Measurements from ENCODE around the gene NDUFB2.
"Not testable (repeated sequence)": the region's sequence is repeated elsewhere in the genome, so short reads cannot be mapped to it uniquely, and the experiment has no call there.

Gene NDUFB2

DNA sequence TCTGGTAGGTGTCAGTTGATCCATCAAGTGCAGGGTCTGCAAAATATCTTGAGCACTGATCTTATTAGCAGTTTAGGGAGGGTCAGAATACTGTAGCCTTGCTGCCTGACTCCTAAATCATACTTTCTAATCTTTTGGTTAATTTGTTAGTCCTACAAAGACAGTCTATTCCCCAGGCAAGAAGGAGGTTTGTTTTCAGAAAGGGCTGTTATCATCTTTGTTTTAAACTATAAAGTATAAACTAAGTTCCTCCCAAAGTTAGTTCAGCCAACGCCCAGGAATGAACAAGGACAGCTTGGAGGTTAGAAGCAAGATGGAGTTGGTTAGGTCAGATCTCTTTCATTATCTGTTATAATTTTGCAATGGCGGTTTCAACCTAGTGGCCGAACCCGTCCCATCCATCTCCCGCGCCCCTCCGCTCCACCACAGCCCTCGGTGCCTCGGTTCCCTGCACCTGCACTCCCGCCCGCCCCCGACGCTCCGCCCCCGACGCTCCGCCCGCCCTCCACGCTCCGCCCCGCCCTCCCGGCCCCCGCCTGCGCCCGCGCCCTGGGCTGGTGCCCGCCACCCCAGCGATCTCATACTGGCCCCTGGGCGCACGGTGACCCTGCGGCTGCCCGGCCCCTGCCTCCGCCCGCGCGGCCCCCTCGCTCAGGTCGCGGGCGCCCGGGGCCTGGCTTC, 24.0 kb upstream of the NDUFB2 start, which contains the start of gene ADCK2:
TSS of gene ADCK2 (plus strand) at position 564 of the 681 bp plus-strand sequence. CDS start 386 bp downstream, outside the sequence.
- DNase-seq = peak; percentile 26

DNA sequence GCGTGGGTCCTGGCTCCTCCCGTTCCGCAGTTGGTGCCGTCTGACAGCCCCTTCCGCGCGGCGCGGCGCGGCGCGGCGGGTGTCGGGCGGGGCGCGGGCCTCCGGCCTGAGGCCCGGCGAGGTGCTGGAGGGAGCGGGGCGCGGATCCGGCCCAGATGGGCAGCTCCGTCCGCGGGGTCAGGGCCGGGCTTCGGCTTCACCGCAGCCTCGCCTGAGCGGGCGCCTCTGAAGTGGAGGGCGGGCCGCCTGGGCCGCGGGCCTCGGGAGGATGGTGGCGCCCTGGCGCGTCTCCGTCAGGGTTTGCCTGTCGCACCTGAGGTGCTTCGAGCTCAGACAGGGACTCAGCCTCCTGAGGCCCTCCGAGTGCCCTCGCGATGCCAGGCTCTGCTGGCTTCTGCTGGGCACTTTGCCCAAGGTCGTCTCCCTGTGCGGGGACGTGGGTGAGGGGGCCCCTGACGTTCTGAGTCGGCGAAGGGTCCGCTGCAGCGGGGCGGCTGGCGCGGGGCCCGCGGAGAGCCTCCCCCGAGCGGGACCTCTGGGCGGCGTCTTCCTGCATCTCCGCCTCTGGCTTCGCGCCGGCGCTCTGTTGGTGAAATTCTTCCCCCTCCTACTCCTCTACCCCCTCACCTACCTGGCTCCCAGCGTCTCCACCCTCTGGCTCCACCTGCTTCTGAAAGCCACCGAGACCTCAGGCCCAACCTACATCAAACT, 23.3 kb upstream of the NDUFB2 start:
- no peak for DNase-seq

DNA sequence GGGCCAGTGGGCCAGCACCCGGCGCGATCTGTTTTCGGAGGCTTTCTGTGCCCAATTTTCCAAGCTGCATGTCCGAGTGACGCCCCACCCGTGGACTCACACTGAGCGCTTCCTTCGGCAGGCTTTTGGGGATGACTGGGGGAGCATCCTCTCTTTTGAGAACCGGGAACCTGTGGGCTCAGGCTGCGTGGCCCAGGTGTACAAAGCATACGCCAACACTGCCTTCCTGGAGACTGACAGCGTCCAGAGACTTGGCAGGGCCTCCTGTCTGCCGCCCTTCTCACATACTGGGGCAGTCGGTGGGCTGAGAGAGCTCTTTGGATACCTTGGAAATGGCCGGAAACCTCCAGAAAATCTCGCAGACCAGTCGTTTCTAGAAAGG, 22.7 kb upstream of the NDUFB2 start:
- no peak for DNase-seq

GRCh38 chr7:140674356-140674800, 22.1 kb upstream of the NDUFB2 start:
- DNase-seq = no peak

DNA sequence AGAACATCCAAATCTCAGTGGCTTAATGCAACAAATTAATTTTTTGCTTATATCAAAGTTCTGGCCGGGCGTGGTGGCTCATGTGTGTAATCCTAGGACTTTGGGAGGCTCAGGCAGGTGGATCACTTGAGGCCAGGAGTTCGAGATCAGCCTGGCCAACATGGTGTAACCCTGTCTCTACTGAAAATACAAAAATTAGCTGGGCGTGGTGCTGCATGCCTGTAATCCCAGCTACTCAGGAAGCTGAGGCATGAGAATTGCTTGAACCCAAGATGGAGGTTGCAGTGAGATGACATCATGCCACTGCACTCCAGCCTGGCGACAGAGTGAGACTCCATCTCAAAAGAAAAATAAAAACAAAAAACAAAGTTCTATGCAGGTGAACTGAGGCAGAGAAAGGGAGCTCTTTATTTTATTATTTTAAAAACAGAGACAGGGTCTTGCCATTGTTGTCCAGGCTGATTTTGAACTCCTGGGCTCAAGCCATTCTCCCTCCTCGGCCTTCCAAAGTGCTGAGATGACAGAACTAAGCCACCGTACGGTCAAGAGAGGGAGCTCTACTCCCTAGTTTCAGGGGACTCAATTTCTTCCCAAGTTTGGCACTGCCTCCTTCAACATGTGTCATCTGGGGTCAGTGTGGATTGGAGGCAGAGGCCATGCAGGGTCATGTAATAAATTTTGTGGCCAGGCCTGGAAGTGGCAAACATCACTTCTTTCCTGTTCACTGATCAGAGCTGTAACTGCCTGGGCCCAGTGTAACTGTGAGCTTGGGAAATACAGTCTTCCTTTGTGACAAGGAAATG, 21.4 kb upstream of the NDUFB2 start:
- DNase-seq = peak; percentile 62

DNA sequence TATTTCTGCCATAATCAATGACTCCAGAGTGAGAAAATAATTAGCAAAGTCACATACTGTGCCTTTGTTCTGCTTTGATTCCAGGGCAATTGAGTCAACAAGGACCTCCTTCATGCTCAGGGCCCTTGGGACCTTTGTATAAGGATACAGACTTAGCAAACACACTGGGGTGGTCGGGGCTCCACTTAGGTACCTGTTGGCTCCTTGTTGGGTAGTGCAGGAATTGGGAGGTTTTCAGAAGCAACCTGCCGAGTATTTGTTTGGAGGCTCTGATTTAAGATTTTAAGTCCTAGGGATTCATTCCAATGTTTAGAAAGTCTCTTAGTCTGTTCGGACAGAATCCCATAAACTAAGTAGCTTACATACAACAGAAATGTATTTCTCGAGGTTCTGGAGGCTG, 20.8 kb upstream of the NDUFB2 start:
- no peak for DNase-seq

GRCh38 chr7:140676306-140676705, 20.2 kb upstream of the NDUFB2 start:
- DNase-seq = no peak

DNA sequence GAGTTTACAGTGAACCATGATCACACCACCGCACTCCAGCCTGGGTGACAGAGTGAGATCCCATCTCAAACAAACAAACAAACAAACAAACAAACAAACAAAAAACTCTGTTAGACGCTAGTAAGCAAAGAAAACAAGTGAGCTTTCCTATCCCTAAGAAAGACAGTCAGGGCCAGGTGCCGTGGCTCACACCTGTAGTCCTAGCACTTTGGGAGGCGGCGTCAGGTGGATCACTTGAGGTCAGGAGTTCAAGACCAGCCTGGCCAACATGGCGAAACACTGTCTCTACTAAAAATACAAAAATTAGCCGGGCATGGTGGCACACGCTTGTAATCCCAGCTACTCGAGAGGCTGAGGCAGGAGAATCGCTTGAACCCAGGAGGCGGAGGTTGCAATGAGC, 19.6 kb upstream of the NDUFB2 start:
- not testable (repeated sequence) for DNase-seq

DNA sequence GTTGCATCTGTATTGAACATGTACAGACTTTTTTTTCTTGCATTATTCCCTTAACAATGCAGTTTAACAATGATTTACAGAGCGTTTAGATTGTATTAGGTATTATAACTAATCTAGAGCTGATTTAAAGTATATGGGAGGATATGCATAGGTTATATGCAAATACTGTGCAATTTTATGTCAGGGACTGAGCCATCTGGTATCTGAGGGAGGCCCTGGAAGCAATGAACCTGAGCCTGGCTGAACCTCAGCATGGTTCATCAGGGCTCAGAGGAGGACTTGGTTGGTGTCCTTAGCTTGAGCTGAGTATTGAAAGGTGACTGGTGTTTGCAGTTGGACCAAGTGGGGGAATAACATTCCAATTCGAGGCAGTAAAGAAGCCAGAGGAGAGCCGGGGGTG, 19.0 kb upstream of the NDUFB2 start:
- DNase-seq = no peak

DNA sequence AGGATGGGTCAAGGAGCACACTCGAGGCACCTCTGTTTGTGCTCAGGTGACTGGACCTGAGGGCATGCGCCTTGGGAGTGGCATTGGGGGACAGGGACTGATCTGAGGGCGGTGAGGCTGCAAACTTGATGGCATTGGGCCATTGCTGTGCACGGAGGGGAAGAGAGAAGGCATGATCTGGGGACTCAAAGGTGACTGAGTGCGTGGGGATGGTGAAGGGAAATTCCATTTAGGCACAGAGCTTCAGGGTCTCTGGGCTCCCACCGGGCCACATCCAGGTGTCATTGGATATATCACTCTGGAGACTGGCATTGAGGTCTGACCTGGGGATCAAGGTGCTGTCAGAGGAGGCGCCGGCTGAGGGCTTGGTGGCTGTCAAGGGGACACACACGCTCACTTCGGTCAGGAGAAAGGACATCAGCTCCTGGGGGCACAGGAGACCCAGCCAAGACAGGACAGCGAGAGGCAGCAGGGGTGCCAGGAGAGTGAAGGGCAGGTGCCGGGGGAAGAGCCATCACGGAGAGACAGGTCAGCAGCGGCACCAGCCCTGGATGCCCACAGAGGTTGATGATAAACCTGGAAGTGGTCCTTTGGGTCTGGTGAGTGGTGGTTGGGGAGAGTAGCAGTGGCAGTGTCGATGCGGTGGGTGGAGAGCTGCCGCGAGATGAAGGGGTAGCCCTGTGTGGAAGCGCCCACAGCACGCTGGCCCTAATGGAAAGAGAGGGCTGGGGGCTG, 18.3 kb upstream of the NDUFB2 start:
- no peak for DNase-seq

GRCh38 chr7:140678816-140679130, 17.7 kb upstream of the NDUFB2 start:
- no peak for DNase-seq

- no peak for DNase-seq
Observed at GRCh38 chr7:140679186-140679585, 17.3 kb upstream of the NDUFB2 start.

DNA sequence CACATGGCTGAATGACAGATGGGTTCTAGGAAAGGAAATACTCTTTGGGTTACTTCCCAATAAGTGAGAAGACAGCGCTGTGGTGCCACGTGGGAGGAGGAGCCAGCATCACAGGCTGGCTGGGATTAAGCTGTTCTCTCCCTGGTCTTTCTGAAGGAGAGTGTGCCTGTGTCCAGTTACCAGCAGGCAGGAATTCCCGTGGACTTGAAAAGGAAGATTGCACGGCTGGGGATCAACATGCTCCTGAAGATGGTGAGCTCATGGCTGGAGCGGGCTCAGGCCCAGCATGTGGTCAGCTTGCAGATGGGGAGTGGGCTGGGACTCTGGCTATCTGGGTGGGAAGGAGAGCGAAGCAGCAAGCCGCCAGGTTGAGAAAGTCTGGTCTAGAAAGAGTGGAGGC, 15.6 kb upstream of the NDUFB2 start:
- no peak for DNase-seq

GRCh38 chr7:140681766-140682165, 14.7 kb upstream of the NDUFB2 start:
- DNase-seq = no peak

DNA sequence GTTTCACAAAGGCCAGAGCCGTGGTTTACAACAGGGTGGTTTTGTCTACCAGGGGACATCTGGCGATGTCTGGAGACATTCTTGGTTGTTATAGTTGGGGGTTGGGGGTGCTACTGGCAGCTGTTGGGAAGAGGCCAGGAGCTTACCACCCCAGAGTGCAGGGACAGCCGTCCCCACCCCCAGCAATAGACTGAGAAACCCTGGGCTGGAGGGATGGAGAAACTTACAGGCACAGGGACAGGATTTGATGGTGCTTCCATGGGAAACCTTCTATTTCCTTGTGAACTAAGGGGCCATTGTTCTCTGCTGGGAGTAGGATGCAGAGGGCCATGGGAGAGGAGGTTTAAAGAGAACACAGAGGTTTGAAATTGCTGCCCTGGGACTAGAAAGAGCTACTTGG, 12.9 kb upstream of the NDUFB2 start:
- no peak for DNase-seq

DNA sequence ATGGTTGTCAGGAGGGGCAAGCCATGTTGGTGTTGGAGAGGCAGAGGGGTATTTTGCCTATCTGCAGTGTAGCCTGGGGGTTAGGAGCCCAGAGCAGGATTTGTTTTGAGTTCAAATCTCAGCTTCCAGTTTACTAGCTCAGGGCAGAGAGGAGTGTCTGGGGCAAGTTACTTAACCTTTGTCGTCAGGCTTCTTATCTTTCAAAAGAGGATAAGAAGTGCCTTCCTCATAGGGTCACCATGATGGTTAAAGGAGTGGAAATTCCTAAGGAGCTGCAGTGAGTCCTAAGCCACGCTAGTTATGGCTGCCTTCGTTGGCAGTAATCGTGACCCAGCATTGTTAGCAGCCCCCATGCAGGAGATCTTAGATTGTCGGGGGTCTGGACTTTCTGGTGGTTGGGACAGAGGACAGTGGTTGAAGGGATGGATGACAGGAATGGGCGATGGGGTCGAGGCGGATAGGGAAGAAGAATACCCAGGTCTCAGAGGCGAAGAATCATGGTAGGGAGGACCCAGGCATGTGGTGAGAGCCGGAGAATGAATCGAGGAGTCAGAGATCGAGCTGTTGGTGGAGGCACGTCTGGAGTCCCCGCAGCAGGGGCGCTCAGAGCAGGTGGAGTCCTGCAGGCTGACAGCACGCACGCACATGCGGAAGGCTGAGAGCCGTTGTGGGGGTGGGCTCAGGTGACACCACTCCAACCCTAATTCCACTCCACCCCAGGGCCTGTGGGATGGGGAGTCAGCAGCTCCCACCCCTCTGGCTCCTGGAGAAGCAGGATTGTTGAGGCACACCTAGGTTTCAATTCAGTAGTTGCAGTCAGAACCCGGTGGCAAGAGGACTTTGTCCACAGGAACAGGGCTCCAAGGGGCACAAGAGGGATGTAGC, 12.2 kb upstream of the NDUFB2 start:
- DNase-seq = no peak

GRCh38 chr7:140685407-140686087, 11.0 kb upstream of the NDUFB2 start:
- no peak for DNase-seq

GRCh38 chr7:140686921-140687320, 9.6 kb upstream of the NDUFB2 start:
- DNase-seq = no peak

DNA sequence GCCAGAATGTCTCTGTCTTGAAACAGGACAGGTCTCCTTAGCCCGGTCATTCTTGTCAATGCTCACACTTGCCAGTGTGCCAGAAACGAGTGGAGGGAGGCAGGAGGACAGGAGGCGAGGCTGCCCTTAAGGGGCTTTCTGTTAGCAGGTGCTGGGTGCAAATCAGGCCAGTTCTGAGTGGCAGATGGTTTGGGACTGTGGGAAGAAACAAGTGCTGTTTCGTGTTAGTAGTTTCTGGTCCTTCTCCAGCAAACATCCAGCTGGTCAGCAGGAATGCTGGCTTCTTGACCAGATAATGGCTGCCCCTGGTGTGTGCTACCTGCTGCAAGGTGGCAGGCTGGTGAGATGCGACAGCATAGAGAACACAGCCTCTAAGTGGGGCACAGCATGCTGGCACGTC, 8.2 kb upstream of the NDUFB2 start:
- no peak for DNase-seq

- DNase-seq = no peak
Observed at GRCh38 chr7:140689199-140690152, 7.0 kb upstream of the NDUFB2 start.
